ENCODE data around the gene GRAP. TPM values are rescaled to one million over a fixed set of nuclear protein-coding genes. Genes with fewer than 3 reads are reported as not detected.

Gene GRAP
- total RNA-seq, 1 experiment from 2014 or later, result 0.26 TPM

DNA sequence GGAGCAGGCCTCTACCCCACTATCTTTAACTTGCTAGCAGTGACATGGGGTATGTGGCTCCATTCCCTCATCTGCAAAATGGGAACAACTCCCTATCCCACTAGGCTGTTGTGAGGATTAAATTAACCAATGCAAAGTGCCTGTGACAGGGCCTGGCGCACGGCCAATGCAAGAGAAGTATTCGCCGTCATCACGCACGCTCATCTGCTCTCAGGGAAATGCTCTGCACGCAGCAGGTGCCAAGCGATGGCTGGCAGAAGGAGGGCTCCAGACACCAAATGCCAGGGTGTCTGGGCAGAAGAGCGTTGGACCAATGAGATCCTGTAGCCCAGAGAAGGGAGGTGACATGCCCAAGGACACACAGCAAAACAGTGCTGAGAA lies 59.5 kb downstream of the GRAP start:
- H3K4me3 ChIP-seq (ENCODE audit: low read depth, low read length, poor library complexity, severe bottlenecking), result no peak overlapping the region
- no peak for DNase-seq (ENCODE audit: low spot score)
- ChIA-PET CTCF (no interaction called here), POLR2A (ENCODE audit: low non-redundant PET) (no interaction called here)
- intact Hi-C loops (cut with micrococcal nuclease; ENCODE audit: unreplicated experiment), result no loop called here
- H3K36me3 ChIP-seq (ENCODE audit: insufficient read depth, low read length, poor library complexity, severe bottlenecking), result peaks cover 3% of the 10 kb centered on the region
- no peaks in the 10 kb centered on the region for H3K9me3 ChIP-seq (ENCODE audit: low read depth, low read length, poor library complexity, severe bottlenecking)
- H3K27me3 ChIP-seq (replicated peaks; ENCODE audit: insufficient read depth, low read depth, low read length, poor library complexity), result no peaks in the 10 kb centered on the region
- no TSS peak for BruUV-seq (replicated peaks)
- no peaks in the 10 kb centered on the region for H3K4me1 ChIP-seq (ENCODE audit: insufficient read depth, low read length, poor library complexity, severe bottlenecking)
- no peak for TF ChIP-seq EZH2 (IDR thresholded peaks at IDR 0.05; ENCODE audit: borderline replicate concordance, low read depth, low read length, poor library complexity, severe bottlenecking)
- TF ChIP-seq, protein P1, sequence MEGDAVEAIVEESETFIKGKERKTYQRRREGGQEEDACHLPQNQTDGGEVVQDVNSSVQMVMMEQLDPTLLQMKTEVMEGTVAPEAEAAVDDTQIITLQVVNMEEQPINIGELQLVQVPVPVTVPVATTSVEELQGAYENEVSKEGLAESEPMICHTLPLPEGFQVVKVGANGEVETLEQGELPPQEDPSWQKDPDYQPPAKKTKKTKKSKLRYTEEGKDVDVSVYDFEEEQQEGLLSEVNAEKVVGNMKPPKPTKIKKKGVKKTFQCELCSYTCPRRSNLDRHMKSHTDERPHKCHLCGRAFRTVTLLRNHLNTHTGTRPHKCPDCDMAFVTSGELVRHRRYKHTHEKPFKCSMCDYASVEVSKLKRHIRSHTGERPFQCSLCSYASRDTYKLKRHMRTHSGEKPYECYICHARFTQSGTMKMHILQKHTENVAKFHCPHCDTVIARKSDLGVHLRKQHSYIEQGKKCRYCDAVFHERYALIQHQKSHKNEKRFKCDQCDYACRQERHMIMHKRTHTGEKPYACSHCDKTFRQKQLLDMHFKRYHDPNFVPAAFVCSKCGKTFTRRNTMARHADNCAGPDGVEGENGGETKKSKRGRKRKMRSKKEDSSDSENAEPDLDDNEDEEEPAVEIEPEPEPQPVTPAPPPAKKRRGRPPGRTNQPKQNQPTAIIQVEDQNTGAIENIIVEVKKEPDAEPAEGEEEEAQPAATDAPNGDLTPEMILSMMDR (conservative IDR thresholded peaks at IDR 0.05; ENCODE audit: low read depth, low read length), result no peak
- no peak overlapping the region for H3K27ac ChIP-seq (ENCODE audit: low read depth, low read length, poor library complexity, severe bottlenecking)

DNA sequence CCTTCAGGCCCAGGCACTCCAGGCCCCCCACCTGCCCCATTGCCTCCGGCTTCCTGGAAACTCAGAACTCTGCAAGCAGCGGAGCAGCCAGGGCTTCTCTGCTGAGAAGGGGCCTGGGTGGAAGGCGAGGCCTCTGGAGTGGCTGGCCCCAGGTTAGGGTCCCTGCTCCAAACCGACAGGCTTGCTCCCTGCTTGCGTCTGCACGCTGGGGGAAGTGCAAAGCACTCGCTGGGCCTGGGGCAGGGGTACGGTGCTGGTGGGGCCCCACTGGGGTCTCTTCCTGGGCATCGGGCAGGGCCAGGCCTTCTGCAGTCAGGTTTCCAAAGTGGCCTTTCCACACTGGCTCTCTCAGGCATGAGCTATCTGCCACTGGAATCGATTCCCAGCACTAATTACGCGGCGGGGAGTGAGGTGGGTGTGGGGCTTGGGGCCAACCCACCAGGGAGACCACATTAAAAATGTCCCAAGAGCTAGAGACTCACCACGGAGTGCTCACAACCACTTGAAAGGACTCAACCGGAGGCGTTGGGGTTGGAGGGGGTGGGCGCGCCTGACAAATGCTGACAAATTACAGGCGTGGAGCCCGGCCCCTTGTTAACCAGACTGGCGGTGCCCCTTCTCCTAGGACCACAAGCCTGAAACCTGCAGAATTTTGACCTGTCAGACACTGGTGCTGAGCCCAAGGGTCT lies 60.1 kb downstream of the GRAP start:
- H3K36me3 ChIP-seq (ENCODE audit: insufficient read depth, low read length, poor library complexity, severe bottlenecking), result peaks cover 3% of the 10 kb centered on the region
- H3K4me1 ChIP-seq (ENCODE audit: insufficient read depth, low read length, poor library complexity, severe bottlenecking), result no peaks in the 10 kb centered on the region
- ChIA-PET CTCF (no interaction called here), POLR2A (ENCODE audit: low non-redundant PET) (no interaction called here)
- no peak overlapping the region for H3K27ac ChIP-seq (ENCODE audit: low read depth, low read length, poor library complexity, severe bottlenecking)
- no peaks in the 10 kb centered on the region for H3K27me3 ChIP-seq (replicated peaks; ENCODE audit: insufficient read depth, low read depth, low read length, poor library complexity)
- intact Hi-C loops (cut with micrococcal nuclease; ENCODE audit: unreplicated experiment), result no loop called here
- no peaks in the 10 kb centered on the region for H3K9me3 ChIP-seq (ENCODE audit: low read depth, low read length, poor library complexity, severe bottlenecking)
- DNase-seq (ENCODE audit: low spot score), result no peak
- TF ChIP-seq, protein P1 (conservative IDR thresholded peaks at IDR 0.05; ENCODE audit: low read depth, low read length), result no peak
- TF ChIP-seq EZH2 (IDR thresholded peaks at IDR 0.05; ENCODE audit: borderline replicate concordance, low read depth, low read length, poor library complexity, severe bottlenecking), result no peak
- H3K4me3 ChIP-seq (ENCODE audit: low read depth, low read length, poor library complexity, severe bottlenecking), result no peak overlapping the region
- no TSS peak for BruUV-seq (replicated peaks)

DNA sequence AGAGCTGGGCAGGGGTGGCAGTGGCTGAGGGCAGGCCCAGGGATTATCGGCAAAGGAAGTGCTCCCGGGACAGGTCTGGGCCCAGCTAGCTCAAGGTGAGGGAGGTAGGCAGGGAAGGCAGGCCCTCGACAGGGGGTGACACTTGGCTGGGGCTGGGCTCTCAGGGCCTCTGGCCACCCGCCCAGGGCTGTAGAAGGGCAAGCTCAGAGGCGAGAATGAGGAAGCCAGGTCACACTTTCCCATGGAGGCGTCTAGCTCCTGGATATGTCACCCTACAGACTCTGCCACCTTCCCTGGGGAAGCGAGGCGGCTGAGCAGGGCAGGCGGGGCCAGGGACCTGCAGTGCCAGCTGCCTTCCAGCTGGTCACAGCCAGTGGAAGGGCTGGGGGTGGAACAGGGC lies 61.3 kb downstream of the GRAP start:
- CTCF ChIA-PET, result no interaction called here
- Histone ChIP-seq H3K4me3 (ENCODE audit: low read depth, low read length, poor library complexity, severe bottlenecking) (no peak overlapping the region), H3K27me3 (replicated peaks; ENCODE audit: insufficient read depth, low read depth, low read length, poor library complexity) (no peaks in the 10 kb centered on the region), H3K9me3 (ENCODE audit: low read depth, low read length, poor library complexity, severe bottlenecking) (no peaks in the 10 kb centered on the region), H3K4me1 (ENCODE audit: insufficient read depth, low read length, poor library complexity, severe bottlenecking) (no peaks in the 10 kb centered on the region), H3K36me3 (ENCODE audit: insufficient read depth, low read length, poor library complexity, severe bottlenecking) (peaks cover 3% of the 10 kb centered on the region), H3K27ac (ENCODE audit: low read depth, low read length, poor library complexity, severe bottlenecking) (no peak overlapping the region)
- no peak for TF ChIP-seq EZH2 (IDR thresholded peaks at IDR 0.05; ENCODE audit: borderline replicate concordance, low read depth, low read length, poor library complexity, severe bottlenecking)
- BruUV-seq (replicated peaks), result no TSS peak
- POLR2A ChIA-PET (ENCODE audit: low non-redundant PET), result no interaction called here
- intact Hi-C loops (cut with micrococcal nuclease; ENCODE audit: unreplicated experiment), result no loop called here
- DNase-seq (ENCODE audit: low spot score), result no peak
